B cell (primary cell): Measurements from ENCODE around the gene NYNRIN. TPM values are rescaled to one million over a fixed set of nuclear protein-coding genes. Genes with fewer than 3 reads are reported as not detected.

Experiments
- ATAC-seq: fragments of 200-7000 bp; cut with Tn5 transposase; one replicate; pipeline ENCODE4 v1.10.0; 2021; ENCODE audit warnings: low read depth, mild to moderate bottlenecking, moderate number of reproducible peaks, moderate library complexity
- CTCF ChIA-PET: fragments of 350-600 bp; sonication (Branson Sonifier 250); formaldehyde crosslinking; loops from one replicate; lab custom pipeline; 2021; ENCODE audit warnings: antibody characterized with exemption, inconsistent platforms; lab: Charles Lee
- POLR2A ChIA-PET: fragments of 350-600 bp; sonication (Branson Sonifier 250); formaldehyde crosslinking; loops from one replicate; lab custom pipeline; 2021; ENCODE audit warnings: antibody characterized with exemption; lab: Charles Lee
- DNase-seq: peaks from one replicate; pipeline ENCODE4 v3.0.0; 2013
- H2AFZ ChIP-seq: 2 replicates; pipeline ENCODE4 v1.6.1; 2012; ENCODE audit warnings: mild to moderate bottlenecking, low read depth, low read length; ENCODE audit not compliant: insufficient read depth, poor library complexity, severe bottlenecking
- H3K27ac ChIP-seq, 2 donors: 1 replicate in 1 of 2; 2 replicates in 1 of 2; pipeline ENCODE4 v1.5.1; 2012 to 2013; ENCODE audit warnings: low read length in 2 of 2, mild to moderate bottlenecking in 2 of 2, moderate library complexity in 1 of 2
- H3K27me3 ChIP-seq, 4 experiments: fragments of 200-600 bp in 1 of 4; sonication (generic) in 1 of 4; replicated peaks in 1 of 4; 1 replicate in 2 of 4; 2 replicates in 2 of 4; pipeline versions ENCODE4 v1.6.1 to v1.7.0; 2013 to 2016; ENCODE audit warnings: low read length in 3 of 4, mild to moderate bottlenecking in 2 of 4, mixed read lengths in 1 of 4, moderate library complexity in 1 of 4; ENCODE audit not compliant: insufficient read depth in 4 of 4, control insufficient read depth in 3 of 4; ENCODE audit errors: control extremely low read depth in 1 of 4
- H3K36me3 ChIP-seq, 2 experiments: replicated peaks in 1 of 2; 1 replicate in 1 of 2; 2 replicates in 1 of 2; pipeline versions ENCODE4 v1.6.1 to v1.7.1; 2013; ENCODE audit warnings: low read length in 1 of 2; ENCODE audit not compliant: insufficient read depth in 2 of 2, control insufficient read depth in 1 of 2; ENCODE audit errors: control extremely low read depth in 1 of 2, extremely low read depth in 1 of 2
- H3K4me1 ChIP-seq, 2 donors: fragments of 200-600 bp in 1 of 2; sonication (generic) in 1 of 2; 1 replicate in 1 of 2; 2 replicates in 1 of 2; pipeline versions ENCODE4 v1.5.1 to v1.6.1; 2013 to 2017; ENCODE audit warnings: low read length in 2 of 2; ENCODE audit not compliant: control insufficient read depth in 2 of 2, insufficient read depth in 2 of 2
- H3K4me2 ChIP-seq: replicated peaks from 2 replicates; pipeline ENCODE3; 2012; ENCODE audit warnings: mild to moderate bottlenecking, low read depth, low read length; ENCODE audit not compliant: poor library complexity, severe bottlenecking
- H3K4me3 ChIP-seq, 5 experiments: fragments of 200-600 bp in 1 of 5; sonication (generic) in 1 of 5; 1 replicate in 3 of 5; 2 replicates in 2 of 5; pipeline versions ENCODE4 v1.5.1 to v1.7.0; 2011 to 2016; ENCODE audit warnings: low read length in 4 of 5, mild to moderate bottlenecking in 4 of 5, low read depth in 2 of 5, control low read depth in 1 of 5, moderate library complexity in 1 of 5; ENCODE audit not compliant: insufficient read depth in 1 of 5; ENCODE audit errors: control extremely low read depth in 1 of 5, extremely low read depth in 1 of 5
- H3K79me2 ChIP-seq: fragments of 200-600 bp; sonication (generic); one replicate; pipeline ENCODE4 v1.6.0; 2016; ENCODE audit warnings: low read length; ENCODE audit not compliant: control insufficient read depth, insufficient read depth
- H3K9ac ChIP-seq: fragments of 200-600 bp; sonication (generic); 2 replicates; pipeline ENCODE4 v1.6.1; 2017; ENCODE audit warnings: mild to moderate bottlenecking, low read length, moderate library complexity
- H3K9me3 ChIP-seq, 3 donors: one replicate each; pipeline versions ENCODE4 v1.6.1 to v1.7.1; 2013; ENCODE audit warnings: low read length in 2 of 3; ENCODE audit not compliant: control insufficient read depth in 2 of 3, insufficient read depth in 1 of 3; ENCODE audit errors: control extremely low read depth in 1 of 3
- H4K20me1 ChIP-seq: 2 replicates; pipeline ENCODE4 v1.6.0; 2012; ENCODE audit warnings: mild to moderate bottlenecking, low read length; ENCODE audit not compliant: insufficient read depth, control insufficient read depth, poor library complexity, severe bottlenecking
- H3K27ac Mint-ChIP-seq: one replicate; pipeline ENCODE4 v1.8.0; 2021; ENCODE audit warnings: mixed read lengths
- H3K27me3 Mint-ChIP-seq: one replicate; pipeline ENCODE4 v1.8.0; 2021; ENCODE audit warnings: mixed read lengths
- H3K4me1 Mint-ChIP-seq: one replicate; pipeline ENCODE4 v1.8.0; 2021; ENCODE audit warnings: mixed read lengths
- H3K4me3 Mint-ChIP-seq: one replicate; pipeline ENCODE4 v1.8.0; 2021; ENCODE audit warnings: mixed read lengths
- H3K9me3 Mint-ChIP-seq: one replicate; pipeline ENCODE4 v1.8.0; 2022; ENCODE audit warnings: mixed read lengths; ENCODE audit not compliant: insufficient read depth
- CTCF ChIP-seq: fragments of 200-600 bp; IDR thresholded peaks from one replicate; pipeline ENCODE4 v1.8.0; 2022; ENCODE audit warnings: antibody characterized with exemption, mild to moderate bottlenecking
- EZH2 ChIP-seq: IDR thresholded peaks from 2 replicates; pipeline ENCODE4 v1.6.1; 2012; ENCODE audit warnings: borderline replicate concordance, low read depth, mild to moderate bottlenecking, moderate library complexity, low read length; ENCODE audit not compliant: insufficient read depth, poor library complexity, severe bottlenecking
- WGBS: methylation state at CpG from one replicate; pipeline ENCODE4 v1.1.5; 2013; ENCODE audit warnings: missing lambda C conversion rate; ENCODE audit not compliant: insufficient coverage; 5-methylcytosine and 5-hydroxymethylcytosine counted together
- intact Hi-C: fragments of 100-400 bp; cut with micrococcal nuclease; formaldehyde crosslinking; loops from one replicate; pipeline ENCODE4 v1.10.0; 2022
- polyA plus RNA-seq: library from polyadenylated mRNA; depleted of rRNA; stranded (reverse); fragments of >200 nt; gene quantifications from 2 replicates; pipeline ENCODE4 v1.2.3, GENCODE V29; 2012
- total RNA-seq, 2 donors: library from RNA; stranded (reverse); fragments of 120-200 nt in 1 of 2; gene quantifications; 1 replicate in 1 of 2; 2 replicates in 1 of 2; pipeline versions ENCODE4 v1.2.3 to v1.2.4, GENCODE V29; 2013 to 2022

NYNRIN gene
- total and polyA plus RNA-seq, 2 donors (not counting 1 experiment from before 2014, with no cell fraction given): 0.04 to 0.34 TPM

GRCh38 chr14:24442240-24443052 lies 43.6 kb downstream of the NYNRIN start, which contains the start of gene SDR39U1:
TSS of gene SDR39U1 (minus strand) at chr14:24442776. CDS start at chr14:24442769, 7 bp downstream.
- H4K20me1 ChIP-seq: peaks cover 43% of the 10 kb centered on the region
- H3K9ac ChIP-seq: peak within 1 kb of the TSS; percentile 89
- H3K36me3 ChIP-seq: peaks cover 0 to 35% of the 10 kb centered on the region in 2 experiments
- no peaks in the 10 kb centered on the region for H3K9me3 ChIP-seq
- peak within 1 kb of the TSS; percentile 86 for H3K4me2 ChIP-seq
- H3K27me3 ChIP-seq: no peaks in the 10 kb centered on the region
- H3K4me1 ChIP-seq: peaks cover 20 to 29% of the 10 kb centered on the region in 2 donors
- peaks cover 28% of the 10 kb centered on the region for H3K79me2 ChIP-seq
- Mint-ChIP-seq H3K9me3 (no peaks in the 10 kb centered on the region), H3K27me3 (no peaks in the 10 kb centered on the region), H3K27ac (peak within 1 kb of the TSS; percentile 98), H3K4me3 (peak within 1 kb of the TSS; percentile 97), H3K4me1 (peaks cover 48% of the 10 kb centered on the region)
- CTCF ChIA-PET: interaction anchor here (0.7 to 5.0 kb wide), 7 partner anchors 12 to 255 kb away, joined by 3 to 56 read pairs (median 4); partner anchors contain the start of genes CBLN3, KHNYN and RIPK3
- WGBS: under 1% methylated on average over 41 of the region's 52 CpGs
- ATAC-seq (peak; percentile 89), DNase-seq (peak; percentile 99)
- peak within 1 kb of the TSS; percentile 86 to 98 (median 94) for H3K4me3 ChIP-seq
- POLR2A ChIA-PET: interaction anchor here (0.7 to 2.2 kb wide), 5 partner anchors 11 to 200 kb away, joined by 3 to 18 read pairs (median 7); partner anchors contain the start of genes CBLN3, KHNYN and TINF2
- H3K27ac ChIP-seq: peak within 1 kb of the TSS; percentile 96
- TF ChIP-seq CTCF (no peak), EZH2 (no peak)
- H2AFZ ChIP-seq: peak within 1 kb of the TSS; percentile 72
- intact Hi-C loops: loop anchor here (1.0 to 5.0 kb wide), 8 partner anchors 11 to 1142 kb away; partner anchors contain the start of genes AP1G2, DCAF11, GMPR2 and NEDD8
